ENCODE data around the gene TFB1M. TPM values are rescaled to one million over a fixed set of nuclear protein-coding genes. Genes with fewer than 3 reads are reported as not detected.
"Not testable (repeated sequence)": the region's sequence is repeated elsewhere in the genome, so short reads cannot be mapped to it uniquely, and the experiment has no call there.

TFB1M gene
- total RNA-seq (2014; rRNA removed; shearing (Covaris generic)) = 19.0 and 26.1 TPM in 2 replicates
- 6.0 and 19.2 TPM in 2 replicates for polyA plus RNA-seq (2014; cell fraction: nucleus; rRNA removed)

- DNase-seq (ENCODE audit: extremely low read depth, low read depth) = peak; percentile 95
Observed at GRCh38 chr6:155314092-155314772, at the start of gene TFB1M. TSS of gene TFB1M (minus strand) at chr6:155314484. CDS start at chr6:155314428, 56 bp downstream.

GRCh38 chr6:155364021-155364420 is 49.7 kb upstream of the TFB1M start:
- DNase-seq (ENCODE audit: extremely low read depth, low read depth) = not testable (repeated sequence)

GRCh38 chr6:155362968-155363632 is 48.8 kb upstream of the TFB1M start:
- DNase-seq (ENCODE audit: extremely low read depth, low read depth) = not testable (repeated sequence)

GRCh38 chr6:155354167-155354566 is 39.9 kb upstream of the TFB1M start:
- DNase-seq (ENCODE audit: extremely low read depth, low read depth) = no peak

GRCh38 chr6:155352811-155353210 is 38.5 kb upstream of the TFB1M start:
- no peak for DNase-seq (ENCODE audit: extremely low read depth, low read depth)

GRCh38 chr6:155352130-155352420 is 37.8 kb upstream of the TFB1M start:
- DNase-seq (ENCODE audit: extremely low read depth, low read depth) = no peak

GRCh38 chr6:155351273-155352129 is 37.2 kb upstream of the TFB1M start:
- no peak for DNase-seq (ENCODE audit: extremely low read depth, low read depth)

GRCh38 chr6:155349956-155350355 is 35.7 kb upstream of the TFB1M start:
- no peak for DNase-seq (ENCODE audit: extremely low read depth, low read depth)

- DNase-seq (ENCODE audit: extremely low read depth, low read depth) = no peak
Observed at GRCh38 chr6:155349129-155349528, 34.8 kb upstream of the TFB1M start.

- DNase-seq (ENCODE audit: extremely low read depth, low read depth) = no peak
Observed at GRCh38 chr6:155347800-155348199, 33.5 kb upstream of the TFB1M start.

GRCh38 chr6:155346957-155347356 is 32.7 kb upstream of the TFB1M start:
- DNase-seq (ENCODE audit: extremely low read depth, low read depth) = no peak

GRCh38 chr6:155344341-155345006 is 30.2 kb upstream of the TFB1M start:
- no peak for DNase-seq (ENCODE audit: extremely low read depth, low read depth)

GRCh38 chr6:155341130-155341828 is 27.0 kb upstream of the TFB1M start:
- DNase-seq (ENCODE audit: extremely low read depth, low read depth) = no peak

- DNase-seq (ENCODE audit: extremely low read depth, low read depth) = no peak
Observed at GRCh38 chr6:155340464-155341129, 26.3 kb upstream of the TFB1M start.

- DNase-seq (ENCODE audit: extremely low read depth, low read depth) = not testable (repeated sequence)
Observed at GRCh38 chr6:155339929-155340328, 25.6 kb upstream of the TFB1M start.

GRCh38 chr6:155338237-155338636 is 24.0 kb upstream of the TFB1M start:
- not testable (repeated sequence) for DNase-seq (ENCODE audit: extremely low read depth, low read depth)

- no peak for DNase-seq (ENCODE audit: extremely low read depth, low read depth)
Observed at GRCh38 chr6:155335265-155335664, 21.0 kb upstream of the TFB1M start.

- DNase-seq (ENCODE audit: extremely low read depth, low read depth) = not testable (repeated sequence)
Observed at GRCh38 chr6:155334073-155334472, 19.8 kb upstream of the TFB1M start.

- no peak for DNase-seq (ENCODE audit: extremely low read depth, low read depth)
Observed at GRCh38 chr6:155333414-155333813, 19.1 kb upstream of the TFB1M start.

- no peak for DNase-seq (ENCODE audit: extremely low read depth, low read depth)
Observed at GRCh38 chr6:155330922-155331321, 16.6 kb upstream of the TFB1M start.
